ENCODE results near the gene SMG6.

The SMG6 gene

GRCh38 chr17:2093349-2093748 lies 210.2 kb downstream of the SMG6 start:
- DNase-seq = no peak

DNA sequence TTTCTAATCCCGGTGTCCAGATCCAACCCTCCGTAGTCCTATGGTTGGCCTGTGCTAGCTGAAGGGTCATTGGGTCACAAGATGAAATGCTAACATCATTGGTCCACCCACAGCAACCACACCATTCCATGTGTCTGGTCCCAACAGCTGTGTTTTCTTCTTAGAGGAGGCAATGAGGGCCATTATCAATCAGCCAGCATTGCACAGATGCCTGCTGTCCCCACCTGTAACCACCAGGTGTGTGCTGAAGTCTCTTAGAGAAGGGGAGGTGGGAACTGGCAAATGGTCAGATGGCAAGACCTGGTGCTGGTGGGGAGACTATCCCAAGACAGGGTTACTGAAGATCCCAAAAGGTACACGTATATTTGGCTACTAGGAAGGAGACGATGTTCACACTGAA lies 211.3 kb downstream of the SMG6 start:
- DNase-seq = no peak

- no peak for DNase-seq
Measured at GRCh38 chr17:2090804-2091534, 212.6 kb downstream of the SMG6 start.

DNA sequence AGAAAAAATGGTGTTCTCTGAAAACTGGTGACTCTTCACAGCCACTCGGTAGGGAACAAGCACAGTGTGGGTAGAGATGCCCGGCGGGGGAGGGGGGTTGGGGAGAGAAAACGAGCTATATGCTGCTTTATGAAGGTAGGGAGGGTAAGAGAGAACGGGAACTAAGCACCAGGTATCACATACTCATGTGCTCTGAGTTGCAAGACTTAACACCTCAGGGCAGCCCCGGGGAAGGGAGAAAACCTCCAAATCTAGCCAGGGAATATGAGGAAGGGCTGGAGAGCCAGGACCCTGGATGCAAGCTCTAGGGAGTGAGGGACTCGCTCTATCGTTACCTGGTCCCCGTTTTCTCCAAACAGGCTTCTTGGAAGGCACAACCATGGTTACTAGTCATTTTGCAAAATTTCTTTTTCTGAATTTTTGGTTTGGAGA lies 213.4 kb downstream of the SMG6 start:
- DNase-seq = no peak

DNA sequence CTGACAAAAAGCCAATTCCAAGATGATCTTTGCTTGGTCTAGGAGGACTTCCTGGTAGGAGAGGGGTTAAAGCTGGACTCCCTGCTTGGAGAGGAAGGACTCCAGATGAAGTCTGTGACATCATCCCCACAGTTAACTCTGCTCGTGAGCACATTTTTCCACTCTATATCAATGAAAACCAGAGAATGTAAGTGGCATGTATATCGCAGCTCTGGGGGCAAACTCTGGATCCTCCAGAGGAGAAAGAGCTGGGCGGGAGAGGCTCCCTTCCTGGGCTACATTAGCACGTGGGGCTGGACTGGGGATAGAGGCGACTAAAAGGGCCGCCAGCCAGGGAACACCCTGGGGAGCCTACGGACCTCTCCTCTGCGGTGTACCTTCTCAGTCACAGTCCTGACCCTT lies 214.6 kb downstream of the SMG6 start:
- no peak for DNase-seq

- DNase-seq = peak; percentile 36
Measured at GRCh38 chr17:2087597-2088211, 215.9 kb downstream of the SMG6 start.

DNA sequence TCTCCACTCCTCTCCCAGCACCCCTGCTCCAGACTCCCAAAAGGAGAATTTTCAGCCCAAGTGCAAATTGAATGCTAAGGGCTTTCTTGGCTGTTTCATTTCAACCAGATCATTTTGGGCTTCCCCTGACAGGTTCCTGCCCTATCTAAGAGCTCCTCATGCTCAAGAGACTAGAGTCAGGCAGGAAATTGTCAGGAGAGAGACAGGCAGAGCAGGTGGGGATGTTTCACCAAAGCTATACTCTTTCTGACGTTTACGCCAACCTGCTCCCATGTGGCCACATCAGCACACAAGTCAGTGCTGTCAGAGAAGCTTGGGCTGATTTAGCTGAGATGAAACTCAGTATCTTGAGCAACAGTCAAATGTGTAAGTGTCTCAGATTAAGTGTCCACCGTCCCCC lies 217.3 kb downstream of the SMG6 start:
- DNase-seq = no peak

- no peak for DNase-seq
Measured at GRCh38 chr17:2085648-2085949, 218.0 kb downstream of the SMG6 start.

GRCh38 chr17:2084766-2085647 lies 218.6 kb downstream of the SMG6 start:
- no peak for DNase-seq

- no peak for DNase-seq
Measured at GRCh38 chr17:2084036-2084765, 219.4 kb downstream of the SMG6 start.

DNA sequence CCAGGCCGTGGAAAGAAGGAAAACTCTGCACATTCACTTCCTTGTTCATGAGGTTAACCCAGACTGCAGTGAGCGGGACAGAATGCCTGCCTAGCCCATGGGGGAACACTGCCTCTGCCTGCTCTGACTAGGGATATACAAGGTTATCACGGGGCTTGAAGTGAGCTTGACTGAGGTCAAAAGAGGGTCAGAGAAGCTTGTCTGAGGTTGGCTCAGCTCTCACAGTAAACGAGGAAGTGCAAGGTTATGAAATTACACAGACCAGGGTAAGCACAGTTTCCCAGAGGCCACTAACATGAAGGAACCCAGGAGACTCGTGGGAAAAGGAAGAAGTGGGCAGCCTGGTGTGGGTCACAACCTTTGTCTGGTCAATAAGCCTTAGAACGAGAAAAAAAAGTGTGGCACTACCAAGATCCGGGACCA lies 220.0 kb downstream of the SMG6 start:
- no peak for DNase-seq

GRCh38 chr17:2082003-2082781 lies 221.4 kb downstream of the SMG6 start:
- DNase-seq = no peak

DNA sequence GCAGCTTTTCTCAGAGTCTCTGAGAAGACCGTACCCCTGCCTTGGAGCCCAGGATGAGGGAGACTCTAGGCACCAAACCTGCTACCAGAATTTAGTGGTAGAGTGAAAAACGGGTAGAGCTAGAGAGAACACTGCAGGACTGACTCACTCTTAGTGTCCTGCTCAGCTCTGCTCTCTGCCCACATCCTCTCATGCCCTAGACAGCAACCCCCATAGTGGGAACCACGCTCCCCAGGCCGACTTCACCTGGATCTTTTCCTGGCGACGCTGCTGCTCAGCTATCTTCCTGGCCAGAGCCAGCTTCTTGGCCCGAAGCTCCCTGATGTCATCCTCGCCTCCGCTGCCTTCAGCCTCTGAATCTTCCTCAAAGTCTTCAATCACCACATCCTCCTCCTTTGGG lies 222.0 kb downstream of the SMG6 start:
- DNase-seq = no peak

DNA sequence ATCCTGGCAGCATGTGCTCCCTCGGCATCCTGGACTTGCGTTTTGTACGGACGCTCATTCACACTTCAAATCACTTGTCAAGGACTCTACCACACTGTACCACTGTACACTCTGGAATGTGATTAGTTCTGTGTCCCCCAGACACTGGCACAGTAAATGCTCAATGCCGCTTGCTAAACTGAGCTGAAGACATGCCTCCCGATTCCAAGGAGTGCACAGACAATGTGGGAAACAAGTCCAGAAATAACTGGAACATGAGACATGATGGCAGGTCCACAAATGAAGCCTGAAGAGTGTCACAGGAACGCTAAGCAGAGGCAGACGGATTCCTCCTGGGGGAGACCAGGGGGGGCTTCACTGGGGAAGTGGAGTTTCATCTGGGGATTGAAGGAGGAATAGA lies 226.5 kb downstream of the SMG6 start:
- DNase-seq = no peak

DNA sequence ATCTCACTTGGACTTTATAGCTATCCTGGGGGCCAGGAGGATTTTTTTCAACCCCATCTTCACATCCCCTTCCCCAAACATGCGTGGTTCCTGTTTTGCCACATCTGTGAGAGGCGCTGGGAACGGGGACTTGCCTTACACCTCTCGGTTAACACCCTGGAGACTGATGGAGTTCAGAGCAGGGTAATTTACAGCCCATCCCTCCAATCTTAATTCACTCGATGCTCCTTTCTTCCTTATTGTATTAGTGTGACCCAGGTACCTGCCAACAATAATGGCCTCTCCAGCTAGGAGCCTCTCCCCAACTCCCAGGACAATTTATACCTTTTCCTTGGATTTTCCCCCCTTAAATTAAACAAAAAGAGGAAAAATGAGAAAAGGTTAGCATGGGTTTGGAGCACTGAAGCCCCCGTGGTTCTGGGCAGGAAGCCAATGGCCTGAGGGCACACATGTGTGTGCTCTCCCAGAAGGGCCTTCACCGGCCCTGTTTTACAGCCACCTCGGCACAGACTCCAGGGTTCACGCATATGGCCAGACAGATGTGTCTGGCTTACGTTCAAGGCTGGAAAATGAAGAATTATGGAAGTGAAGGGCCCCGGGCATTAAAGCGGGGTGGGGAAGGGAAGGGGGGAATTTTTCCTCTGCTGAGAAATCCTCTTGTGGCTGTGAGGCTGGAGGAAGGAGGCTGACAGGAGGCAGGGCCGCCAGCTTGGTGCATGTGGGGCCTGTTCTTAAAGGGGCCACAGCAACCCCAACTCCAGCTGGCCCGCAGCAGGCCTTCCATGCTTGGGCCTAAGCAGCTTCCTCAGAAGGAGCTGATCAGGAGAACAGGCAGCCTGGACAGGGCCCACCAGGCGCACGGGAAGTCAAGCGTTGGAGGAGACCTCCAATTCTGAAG lies 227.2 kb downstream of the SMG6 start:
- DNase-seq = no peak

- no peak for DNase-seq
Measured at GRCh38 chr17:2075336-2076086, 228.1 kb downstream of the SMG6 start.

- DNase-seq = no peak
Measured at GRCh38 chr17:2074919-2075318, 228.7 kb downstream of the SMG6 start.

DNA sequence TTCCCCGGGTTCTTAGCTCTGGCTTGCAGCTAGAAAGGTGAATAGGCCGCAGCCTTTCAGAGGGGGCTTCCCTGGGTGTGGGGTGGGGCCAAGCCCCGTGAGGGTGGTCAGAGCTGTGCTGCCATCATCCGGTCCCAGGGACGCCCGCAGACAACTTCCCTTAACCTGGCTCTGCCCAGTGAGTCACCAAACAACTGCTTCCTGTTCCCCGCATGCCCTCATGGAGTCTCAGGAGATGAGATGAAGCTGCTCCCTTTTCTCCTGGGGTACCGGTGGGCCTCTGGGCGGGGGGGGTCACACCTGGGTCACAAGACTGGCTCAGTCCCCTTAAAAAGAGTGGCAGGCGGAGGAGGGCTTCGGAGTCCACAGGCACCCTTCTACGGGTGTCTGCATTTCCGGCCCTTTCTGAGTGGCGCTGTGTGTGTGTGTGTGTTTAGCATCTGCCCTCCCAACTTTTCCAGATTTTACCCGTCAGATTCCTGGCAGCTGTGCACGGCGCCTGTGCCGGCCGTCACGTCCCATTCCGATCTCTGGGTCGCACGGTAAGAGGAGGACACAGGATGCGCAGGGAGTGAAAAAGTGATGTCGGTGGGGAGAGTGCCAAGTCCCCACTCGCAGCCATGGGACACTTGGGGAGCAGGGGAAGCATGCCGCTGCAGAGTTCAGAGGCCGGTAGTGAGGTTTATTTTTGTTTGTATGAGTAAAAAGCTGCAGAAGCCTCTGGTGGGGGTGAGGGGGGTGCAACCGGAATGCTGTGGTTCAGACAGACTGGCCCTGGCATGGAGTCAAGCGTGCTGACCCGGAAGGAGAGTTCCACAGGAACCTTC lies 231.9 kb downstream of the SMG6 start:
- no peak for DNase-seq

DNA sequence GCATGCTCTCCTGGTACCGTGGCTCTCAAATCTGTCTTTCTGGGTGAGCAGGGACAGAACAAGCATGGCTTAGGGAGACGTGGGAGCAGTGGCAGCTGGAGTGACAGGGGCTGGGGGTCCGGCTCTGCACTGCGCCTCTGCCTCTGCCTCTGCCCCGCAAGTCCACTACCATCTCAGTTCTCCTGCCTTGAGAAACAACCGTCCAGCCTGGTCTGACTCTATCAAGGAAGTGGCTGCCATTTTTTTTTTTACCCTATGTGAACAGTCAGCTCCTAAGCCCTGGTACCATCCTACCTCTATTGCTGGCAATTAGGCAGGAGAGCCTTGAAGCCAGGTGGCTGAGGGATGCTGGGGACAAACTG lies 232.6 kb downstream of the SMG6 start:
- DNase-seq = no peak

All from activated T-cell treated with anti-CD3 and anti-CD28 coated beads, Interleukin-2, amount 50 U/mL, for 1 hour (primary cell).